ENCODE data around the gene S100PBP. TPM values are rescaled to one million over a fixed set of nuclear protein-coding genes. Genes with fewer than 3 reads are reported as not detected.

The S100PBP gene
- total and polyA plus RNA-seq, 2 of the 4 experiments (the other 2 are of a cell fraction), result 13.9 to 20.3 TPM

- H2AK9ac ChIP-seq (replicated peaks; ENCODE audit: low read depth, low read length, poor library complexity), result peak overlapping the region; percentile 30
- H2BK20ac ChIP-seq (ENCODE audit: low read depth, low read length), result no peak overlapping the region
- POLR2A ChIA-PET (ENCODE audit: unreplicated experiment), result no interaction called here
- no peak overlapping the region for H3K4ac ChIP-seq (ENCODE audit: low read depth, low read length)
- no peak overlapping the region for H3K56ac ChIP-seq (ENCODE audit: extremely low read depth, insufficient read depth, low read length)
- no peaks in the 10 kb centered on the region for H3K9me3 ChIP-seq (ENCODE audit: control insufficient read depth, insufficient read depth, low read length)
- no peaks in the 10 kb centered on the region; the same call in 1 of the 2 replicates for H3K9me1 ChIP-seq (ENCODE audit: insufficient read depth, low read length)
- dilution Hi-C loops (cut with HindIII; ENCODE audit: low sequenced_read_pairs, unreplicated experiment) (no loop called here), intact Hi-C loops (cut with micrococcal nuclease) (loop anchor here (2.0 kb wide), 1 partner anchor 371 kb away; no protein-coding TSS in a partner anchor), in situ Hi-C loops (cut with MboI; ENCODE audit: low sequenced_read_pairs) (no loop called here)
- H3K27me3 ChIP-seq (ENCODE audit: control insufficient read depth, insufficient read depth, low read length), result no peaks in the 10 kb centered on the region
- no peak overlapping the region for H2AFZ ChIP-seq (replicated peaks; ENCODE audit: low read length, poor library complexity)
- no peak overlapping the region for H2BK15ac ChIP-seq (ENCODE audit: low read depth, low read length)
- no peak overlapping the region for H3K9ac ChIP-seq (ENCODE audit: low read depth, low read length)
- H3K36me3 ChIP-seq (ENCODE audit: control insufficient read depth, insufficient read depth, low read length), result peaks cover 34% of the 10 kb centered on the region
- H4K20me1 ChIP-seq (ENCODE audit: insufficient read depth, low read length), result peaks cover 18% of the 10 kb centered on the region; the same call in 1 of the 2 replicates
- H4K5ac ChIP-seq (ENCODE audit: low read depth, low read length), result no peak overlapping the region
- no peak overlapping the region for H2AK5ac ChIP-seq (ENCODE audit: low read depth, low read length)
- H3K79me1 ChIP-seq (ENCODE audit: low read depth in 1 of 2, low read length in 2 of 2), result peaks cover 0 to 18% of the 10 kb centered on the region in 2 experiments; a peak in 2 of 4 replicates
- no TSS peak for BruUV-seq (replicated peaks)
- no peak overlapping the region for H4K91ac ChIP-seq (ENCODE audit: insufficient read depth, low read depth, low read length)
- H3K23ac ChIP-seq (ENCODE audit: low read depth, low read length), result no peak overlapping the region
- DNase-seq (no peak), ATAC-seq (ENCODE audit: low read depth) (no peak)
- WGBS, 2 experiments (ENCODE audit: extremely low coverage in 2 of 2, insufficient read length in 1 of 2), result 97% methylated on average over 14 of the region's 30 CpGs; no CpG with 5 or more reads in 1 of the 2 experiments
- H3K4me3 ChIP-seq (ENCODE audit: insufficient read depth, low read depth, low read length), result no peak overlapping the region
- H3K14ac ChIP-seq (replicated peaks; ENCODE audit: low read depth, low read length), result no peak overlapping the region
- CTCF ChIA-PET, result interaction anchor here (1.1 to 5.7 kb wide), 2 partner anchors 10 to 59 kb away, joined by 7 to 52 read pairs; no protein-coding TSS in a partner anchor
- H3K27ac ChIP-seq (ENCODE audit: insufficient read depth, low read length), result no peak overlapping the region
- no peak overlapping the region for H3K18ac ChIP-seq (ENCODE audit: low read depth, low read length)
- H2BK5ac ChIP-seq (ENCODE audit: low read depth, low read length, poor library complexity, severe bottlenecking), result no peak overlapping the region
- no peak for TF ChIP-seq CTCF (conservative IDR thresholded peaks at IDR 0.05; ENCODE audit: low read depth, low read length)
- TF ChIP-seq MAFK (IDR thresholded peaks at IDR 0.05; ENCODE audit: low read depth, low read length), result no peak
- no peak for TF ChIP-seq POLR2A (IDR thresholded peaks at IDR 0.05; ENCODE audit: low read depth, low read length)
- TF ChIP-seq USF2 (IDR thresholded peaks at IDR 0.05; ENCODE audit: low read depth, low read length), result no peak
- no peak for TF ChIP-seq RCOR1 (IDR thresholded peaks at IDR 0.05; ENCODE audit: insufficient replicate concordance, low read length)
- TF ChIP-seq MXI1 (IDR thresholded peaks at IDR 0.05; ENCODE audit: borderline replicate concordance, low read depth, low read length), result no peak
- TF ChIP-seq RAD21 (IDR thresholded peaks at IDR 0.05; ENCODE audit: low read length), result no peak
- no peak for TF ChIP-seq MAZ (IDR thresholded peaks at IDR 0.05; ENCODE audit: borderline replicate concordance, low read depth, low read length)
- TF ChIP-seq FOS (IDR thresholded peaks at IDR 0.05; ENCODE audit: low read depth, low read length), result no peak
- TF ChIP-seq BHLHE40 (IDR thresholded peaks at IDR 0.05; ENCODE audit: low read depth, low read length), result no peak
- no peak for TF ChIP-seq ELK1 (IDR thresholded peaks at IDR 0.05; ENCODE audit: borderline replicate concordance, low read depth, low read length)
- TF ChIP-seq SMC3 (IDR thresholded peaks at IDR 0.05; ENCODE audit: low read depth, low read length), result no peak
- no peak overlapping the region for H3K4me2 ChIP-seq (ENCODE audit: low read depth, low read length)
- peaks cover 16% of the 10 kb centered on the region for H3K4me1 ChIP-seq (ENCODE audit: control insufficient read depth, insufficient read depth, low read length)
- no peak overlapping the region for H4K8ac ChIP-seq (ENCODE audit: low read depth in 2 of 2, low read length in 2 of 2)
- H2BK120ac ChIP-seq (ENCODE audit: low read depth, low read length), result no peak overlapping the region
These were observed 45.7 kb upstream of the S100PBP start for GRCh38 chr1:32771561-32772280.
